ENCODE results near the gene AKR7A3.

- TF ChIP-seq CTCF (IDR thresholded peaks at IDR 0.05): no peak
- TF ChIP-seq POLR2AphosphoS5 (IDR thresholded peaks at IDR 0.05): no peak
- TF ChIP-seq EP300 (IDR thresholded peaks at IDR 0.05): no peak
Observed at GRCh38 chr1:19333587-19334354, 45.2 kb upstream of the AKR7A3 start.
